HFF-Myc (cell line): ENCODE measurements around the gene THSD1.

Experiments used
- DNase-seq: peaks from one replicate; pipeline ENCODE4 v3.0.0-alpha.2; 2011; ENCODE audit warnings: low read depth; ENCODE audit errors: extremely low read depth
- H3K4me3 ChIP-seq: replicated peaks from 2 replicates; pipeline ENCODE4 v1.5.1; 2011; ENCODE audit warnings: low read depth, mild to moderate bottlenecking, control low read depth, low read length
- TF ChIP-seq, protein P1 (sequence below): IDR thresholded peaks from 2 replicates; pipeline ENCODE4 v1.5.1; 2012; ENCODE audit warnings: mild to moderate bottlenecking, low read depth, low read length, control low read depth; ENCODE audit errors: missing control alignments

THSD1 gene, protein sequence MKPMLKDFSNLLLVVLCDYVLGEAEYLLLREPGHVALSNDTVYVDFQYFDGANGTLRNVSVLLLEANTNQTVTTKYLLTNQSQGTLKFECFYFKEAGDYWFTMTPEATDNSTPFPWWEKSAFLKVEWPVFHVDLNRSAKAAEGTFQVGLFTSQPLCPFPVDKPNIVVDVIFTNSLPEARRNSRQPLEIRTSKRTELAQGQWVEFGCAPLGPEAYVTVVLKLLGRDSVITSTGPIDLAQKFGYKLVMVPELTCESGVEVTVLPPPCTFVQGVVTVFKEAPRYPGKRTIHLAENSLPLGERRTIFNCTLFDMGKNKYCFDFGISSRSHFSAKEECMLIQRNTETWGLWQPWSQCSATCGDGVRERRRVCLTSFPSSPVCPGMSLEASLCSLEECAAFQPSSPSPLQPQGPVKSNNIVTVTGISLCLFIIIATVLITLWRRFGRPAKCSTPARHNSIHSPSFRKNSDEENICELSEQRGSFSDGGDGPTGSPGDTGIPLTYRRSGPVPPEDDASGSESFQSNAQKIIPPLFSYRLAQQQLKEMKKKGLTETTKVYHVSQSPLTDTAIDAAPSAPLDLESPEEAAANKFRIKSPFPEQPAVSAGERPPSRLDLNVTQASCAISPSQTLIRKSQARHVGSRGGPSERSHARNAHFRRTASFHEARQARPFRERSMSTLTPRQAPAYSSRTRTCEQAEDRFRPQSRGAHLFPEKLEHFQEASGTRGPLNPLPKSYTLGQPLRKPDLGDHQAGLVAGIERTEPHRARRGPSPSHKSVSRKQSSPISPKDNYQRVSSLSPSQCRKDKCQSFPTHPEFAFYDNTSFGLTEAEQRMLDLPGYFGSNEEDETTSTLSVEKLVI

DNA sequence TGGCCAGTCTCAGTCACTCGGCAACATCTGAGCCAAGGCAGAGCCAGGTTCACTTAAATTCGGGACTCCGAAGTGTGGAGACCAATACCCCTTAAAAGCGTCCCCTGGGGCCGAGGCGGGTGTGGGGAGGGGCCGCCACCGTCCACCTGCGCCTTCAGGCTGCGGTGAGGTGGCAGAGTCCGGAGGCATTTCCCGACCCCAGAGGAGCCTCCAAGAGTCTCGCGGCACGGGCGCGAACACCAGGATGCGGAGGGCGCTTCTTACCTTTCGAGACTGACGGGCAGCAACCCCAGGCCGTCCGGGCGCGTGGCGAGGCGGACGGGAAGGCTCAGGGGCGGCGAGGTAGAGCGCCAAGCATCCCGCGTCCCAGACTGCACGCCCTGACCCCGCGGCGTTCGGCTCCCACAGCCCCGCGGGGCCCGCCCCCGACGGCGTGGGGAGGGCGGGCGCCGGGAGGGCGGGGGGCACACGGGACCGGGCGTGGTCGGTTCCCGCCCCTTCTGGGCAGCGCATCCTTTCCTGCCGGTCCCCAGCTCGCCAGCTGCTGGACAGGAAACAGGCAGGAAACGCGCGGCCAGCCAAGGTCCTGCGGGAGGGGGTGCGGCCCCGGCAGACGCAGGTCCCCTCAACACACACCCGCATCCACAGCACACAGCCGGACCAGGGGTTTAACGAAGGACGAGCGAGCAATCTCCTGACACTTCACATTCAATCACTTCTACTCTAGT is at the start of gene THSD1:
TSS of gene THSD1 (minus strand) at position 406 of the 728 bp plus-strand sequence. CDS start 3,572 bp downstream, outside the sequence.
- peak; percentile 6 for DNase-seq
- TF ChIP-seq, protein P1, sequence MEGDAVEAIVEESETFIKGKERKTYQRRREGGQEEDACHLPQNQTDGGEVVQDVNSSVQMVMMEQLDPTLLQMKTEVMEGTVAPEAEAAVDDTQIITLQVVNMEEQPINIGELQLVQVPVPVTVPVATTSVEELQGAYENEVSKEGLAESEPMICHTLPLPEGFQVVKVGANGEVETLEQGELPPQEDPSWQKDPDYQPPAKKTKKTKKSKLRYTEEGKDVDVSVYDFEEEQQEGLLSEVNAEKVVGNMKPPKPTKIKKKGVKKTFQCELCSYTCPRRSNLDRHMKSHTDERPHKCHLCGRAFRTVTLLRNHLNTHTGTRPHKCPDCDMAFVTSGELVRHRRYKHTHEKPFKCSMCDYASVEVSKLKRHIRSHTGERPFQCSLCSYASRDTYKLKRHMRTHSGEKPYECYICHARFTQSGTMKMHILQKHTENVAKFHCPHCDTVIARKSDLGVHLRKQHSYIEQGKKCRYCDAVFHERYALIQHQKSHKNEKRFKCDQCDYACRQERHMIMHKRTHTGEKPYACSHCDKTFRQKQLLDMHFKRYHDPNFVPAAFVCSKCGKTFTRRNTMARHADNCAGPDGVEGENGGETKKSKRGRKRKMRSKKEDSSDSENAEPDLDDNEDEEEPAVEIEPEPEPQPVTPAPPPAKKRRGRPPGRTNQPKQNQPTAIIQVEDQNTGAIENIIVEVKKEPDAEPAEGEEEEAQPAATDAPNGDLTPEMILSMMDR, result no peak
- peak within 1 kb of the TSS; percentile 55 for H3K4me3 ChIP-seq

- TF ChIP-seq, protein P1, result no peak
- H3K4me3 ChIP-seq, result peak overlapping the region; percentile 86
- no peak for DNase-seq
Measured at GRCh38 chr13:52455677-52456041, 49.7 kb upstream of the THSD1 start.

DNA sequence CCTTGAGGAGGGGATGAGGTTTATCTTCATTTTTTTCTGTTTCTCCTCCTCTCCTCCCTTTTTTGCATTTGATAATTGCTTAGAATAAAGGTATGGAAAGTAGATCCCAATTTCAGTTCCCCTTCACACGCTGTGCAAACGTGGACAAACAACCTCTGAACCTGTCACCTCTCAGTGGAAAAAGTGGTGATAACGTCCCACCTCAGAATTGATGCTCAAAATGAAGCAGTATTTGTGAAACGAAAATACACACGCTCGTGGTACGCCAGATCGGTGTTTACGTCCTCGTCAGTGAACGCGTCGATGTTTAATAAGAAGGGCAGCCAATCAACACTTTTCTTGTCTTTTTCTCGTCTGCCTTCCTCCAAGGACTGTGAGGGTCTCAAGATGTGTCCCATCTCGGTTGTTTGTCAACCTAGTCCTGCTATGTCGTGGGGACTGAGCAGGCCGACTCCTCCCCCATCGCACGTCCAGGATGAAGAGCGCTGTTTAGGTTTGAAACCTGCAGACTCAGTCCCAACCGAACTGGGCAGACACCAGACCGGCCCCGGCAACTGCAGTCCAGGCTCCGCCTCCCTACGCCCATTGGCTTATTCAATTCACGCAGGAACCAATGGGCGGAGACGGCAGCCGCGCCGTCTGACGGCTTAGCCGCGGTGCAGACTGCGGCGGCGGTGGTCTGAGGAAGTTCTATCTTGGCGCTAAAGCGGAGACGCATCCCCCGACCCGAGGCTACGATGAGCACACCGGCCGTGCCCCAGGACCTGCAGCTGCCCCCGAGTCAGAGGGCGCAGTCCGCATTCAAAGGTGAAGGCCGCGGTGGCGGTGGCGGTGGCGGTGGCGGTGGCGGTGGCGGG is 49.1 kb upstream of the THSD1 start, which contains the start of gene CKAP2:
TSS of gene CKAP2 (plus strand) at position 659 of the 857 bp plus-strand sequence. CDS start at position 738, 79 bp downstream.
- H3K4me3 ChIP-seq, result peak within 1 kb of the TSS; percentile 86
- DNase-seq, result peak; percentile 86
- TF ChIP-seq, protein P1, result no peak

DNA sequence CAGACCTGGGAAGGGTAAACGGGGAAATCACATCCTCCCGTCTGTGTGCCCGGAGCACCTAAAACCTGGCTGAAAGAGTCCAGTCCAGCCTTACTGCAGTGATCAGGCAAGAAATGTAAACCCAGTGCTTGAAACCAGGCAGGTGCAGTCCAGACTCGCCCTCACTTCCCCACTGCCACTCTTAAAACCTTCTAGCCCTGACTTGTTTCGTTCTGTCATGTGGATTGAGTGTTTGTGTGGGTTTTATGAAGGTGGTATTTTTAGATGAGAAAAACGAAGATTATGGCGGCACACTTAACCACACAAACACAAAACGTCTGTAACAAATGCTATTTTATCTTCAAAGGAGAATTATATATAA is 48.5 kb upstream of the THSD1 start:
- peak overlapping the region; percentile 86 for H3K4me3 ChIP-seq
- no peak for DNase-seq
- TF ChIP-seq, protein P1, result no peak

DNA sequence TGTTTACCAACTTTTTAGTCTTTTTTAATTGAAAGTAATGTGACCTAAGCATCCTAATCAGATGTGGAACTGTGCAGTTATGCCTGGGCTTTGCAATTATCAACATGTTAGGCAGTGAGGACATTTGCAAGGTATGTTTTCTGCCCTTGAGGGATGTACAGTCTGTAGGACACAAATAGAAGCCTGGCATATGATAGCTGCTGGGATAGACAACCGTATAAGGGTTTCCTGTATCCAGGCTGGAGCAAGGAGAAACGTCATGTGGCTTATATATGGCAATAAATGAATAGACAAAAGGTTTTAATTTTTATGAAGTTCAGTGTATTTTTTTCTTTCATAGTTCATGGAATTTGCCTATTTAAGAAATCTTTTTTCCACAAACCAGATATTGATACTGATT is 46.5 kb upstream of the THSD1 start:
- DNase-seq, result no peak
- TF ChIP-seq, protein P1, result no peak
- no peak overlapping the region for H3K4me3 ChIP-seq
